Natural killer cell (primary cell): ENCODE measurements around the gene SLC6A6. TPM values are rescaled to one million over a fixed set of nuclear protein-coding genes. Genes with fewer than 3 reads are reported as not detected.
A peak's percentile ranks its signal among the peaks of the same experiment; 100 is the strongest.

Source experiments
- ATAC-seq, 3 donors: fragments of 150-1000 bp in 2 of 3; fragments of 200-7000 bp in 1 of 3; cut with Tn5 transposase; 1 replicate in 1 of 3; 2 replicates in 2 of 3; pipeline ENCODE4 v1.10.0; 2021; ENCODE audit warnings: mild to moderate bottlenecking in 2 of 3, moderate library complexity in 2 of 3
- DNase-seq, 2 donors: peaks; one replicate each; pipeline versions ENCODE4 v3.0.0 to v3.0.0-alpha.2; 2013 to 2021; ENCODE audit warnings: mixed read lengths in 1 of 2
- H3K27ac ChIP-seq: one replicate; pipeline ENCODE4 v1.5.1; 2013; ENCODE audit warnings: mild to moderate bottlenecking, low read length
- H3K27me3 ChIP-seq: one replicate; pipeline ENCODE4 v1.6.1; 2013; ENCODE audit warnings: low read length; ENCODE audit not compliant: control insufficient read depth, insufficient read depth
- H3K36me3 ChIP-seq: one replicate; pipeline ENCODE4 v1.6.1; 2013; ENCODE audit warnings: low read length; ENCODE audit not compliant: control insufficient read depth, insufficient read depth
- H3K4me1 ChIP-seq: one replicate; pipeline ENCODE4 v1.6.1; 2013; ENCODE audit warnings: low read length; ENCODE audit not compliant: control insufficient read depth, insufficient read depth
- H3K4me3 ChIP-seq: one replicate; pipeline ENCODE4 v1.5.1; 2013; ENCODE audit warnings: low read length
- H3K9me3 ChIP-seq: one replicate; pipeline ENCODE4 v1.6.1; 2013; ENCODE audit warnings: low read length; ENCODE audit not compliant: control insufficient read depth, insufficient read depth
- H3K27ac Mint-ChIP-seq, 2 donors: one replicate each; pipeline ENCODE4 v1.8.0; 2022; ENCODE audit warnings: mild to moderate bottlenecking in 2 of 2, mixed read lengths in 2 of 2, moderate library complexity in 1 of 2
- H3K27me3 Mint-ChIP-seq, 2 donors: one replicate each; pipeline ENCODE4 v1.8.0; 2022; ENCODE audit warnings: low read depth in 2 of 2, mixed read lengths in 2 of 2
- H3K36me3 Mint-ChIP-seq: one replicate; pipeline ENCODE4 v1.8.0; 2022; ENCODE audit warnings: mixed read lengths
- H3K4me1 Mint-ChIP-seq, 2 donors: one replicate each; pipeline ENCODE4 v1.8.0; 2022; ENCODE audit warnings: mixed read lengths in 2 of 2
- H3K4me3 Mint-ChIP-seq: one replicate; pipeline ENCODE4 v1.8.0; 2022; ENCODE audit warnings: mild to moderate bottlenecking, moderate library complexity, mixed read lengths
- H3K9me3 Mint-ChIP-seq, 2 donors: one replicate each; pipeline ENCODE4 v1.8.0; 2022; ENCODE audit warnings: mixed read lengths in 2 of 2
- WGBS: methylation state at CpG from one replicate; pipeline ENCODE4 v1.1.7; 2013; ENCODE audit warnings: missing lambda C conversion rate; ENCODE audit not compliant: insufficient coverage; 5-methylcytosine and 5-hydroxymethylcytosine counted together
- intact Hi-C: fragments of 100-400 bp; cut with micrococcal nuclease; formaldehyde crosslinking; loops from one replicate; pipeline ENCODE4 v1.14.2; 2022
- total RNA-seq, 4 donors: library from RNA; stranded (reverse); fragments of 120-200 nt in 1 of 4; gene quantifications; one replicate each; pipeline versions ENCODE4 v1.2.3 to v1.2.4, GENCODE V29; 2013 to 2022
- TF ChIP-seq, protein P1 (sequence below): fragments of 200-600 bp; IDR thresholded peaks from one replicate; pipeline ENCODE4 v1.8.0; 2022; ENCODE audit warnings: antibody characterized with exemption

The SLC6A6 gene
- total RNA-seq, 3 donors from 2014 or later (not counting 1 experiment from before 2014, with no cell fraction given), result 43.7 to 55.4 (median 50.1) TPM

DNA sequence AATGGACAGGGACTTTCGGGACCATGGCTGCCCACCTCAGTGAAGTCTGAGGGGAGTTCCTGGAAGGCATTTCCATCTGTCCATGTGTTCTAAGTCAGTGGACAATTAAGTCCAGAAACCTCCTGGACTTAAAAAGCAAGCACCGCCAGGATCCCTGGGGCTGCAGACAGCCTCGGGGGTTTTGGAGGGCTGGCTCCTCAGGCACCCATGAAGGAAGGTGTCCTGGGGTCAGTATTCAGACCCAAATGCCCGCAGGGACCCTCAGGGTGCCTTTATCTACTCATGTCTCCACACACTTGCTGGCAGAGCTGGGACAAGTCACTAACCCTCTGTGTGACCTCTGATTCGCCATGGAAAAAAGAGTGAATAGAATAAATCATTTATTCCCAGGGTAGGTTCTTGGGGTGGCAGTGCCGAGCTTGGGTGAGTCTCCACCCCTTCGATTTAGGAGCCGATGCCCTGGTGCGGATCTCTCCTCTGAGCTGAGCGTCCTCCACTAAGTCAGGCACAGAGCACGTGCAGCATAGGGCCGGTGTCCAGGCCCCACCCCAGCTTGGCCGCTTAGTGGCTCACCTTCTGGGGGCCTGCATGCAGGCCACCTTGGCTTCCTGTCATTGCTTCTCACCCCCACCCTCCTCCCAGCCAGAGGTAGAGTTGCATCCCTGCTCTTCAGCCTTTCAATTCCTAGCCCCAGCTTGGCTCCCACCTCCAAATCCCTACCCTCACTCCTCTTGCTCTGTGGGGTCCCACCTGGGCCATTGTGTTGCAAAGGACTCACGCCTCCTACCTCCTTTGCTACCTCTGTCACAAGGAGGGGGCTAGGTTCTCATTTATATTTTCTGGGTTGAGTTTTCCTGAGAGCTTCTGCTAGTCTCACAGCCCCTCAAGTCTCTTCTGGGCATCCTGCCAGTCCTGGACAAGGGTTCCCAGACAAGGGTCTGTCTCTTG lies 19.9 kb downstream of the SLC6A6 start:
- ATAC-seq, result no peak
- intact Hi-C loops, result no loop called here
- Mint-ChIP-seq H3K36me3 (no peaks in the 10 kb centered on the region), H3K27me3 (no peaks in the 10 kb centered on the region), H3K9me3 (no peaks in the 10 kb centered on the region), H3K4me3 (peak overlapping the region; percentile 47), H3K4me1 (peaks cover 44 to 66% of the 10 kb centered on the region in 2 donors), H3K27ac (peak overlapping the region in 1 of 2 donors; percentile 83)
- WGBS, result 94% methylated on average over 14 of the region's 14 CpGs
- Histone ChIP-seq H3K36me3 (peaks cover 10% of the 10 kb centered on the region), H3K4me1 (peaks cover 62% of the 10 kb centered on the region), H3K9me3 (no peaks in the 10 kb centered on the region), H3K27me3 (no peaks in the 10 kb centered on the region), H3K4me3 (no peak overlapping the region), H3K27ac (no peak overlapping the region)
- no peak for DNase-seq
- TF ChIP-seq, protein P1, sequence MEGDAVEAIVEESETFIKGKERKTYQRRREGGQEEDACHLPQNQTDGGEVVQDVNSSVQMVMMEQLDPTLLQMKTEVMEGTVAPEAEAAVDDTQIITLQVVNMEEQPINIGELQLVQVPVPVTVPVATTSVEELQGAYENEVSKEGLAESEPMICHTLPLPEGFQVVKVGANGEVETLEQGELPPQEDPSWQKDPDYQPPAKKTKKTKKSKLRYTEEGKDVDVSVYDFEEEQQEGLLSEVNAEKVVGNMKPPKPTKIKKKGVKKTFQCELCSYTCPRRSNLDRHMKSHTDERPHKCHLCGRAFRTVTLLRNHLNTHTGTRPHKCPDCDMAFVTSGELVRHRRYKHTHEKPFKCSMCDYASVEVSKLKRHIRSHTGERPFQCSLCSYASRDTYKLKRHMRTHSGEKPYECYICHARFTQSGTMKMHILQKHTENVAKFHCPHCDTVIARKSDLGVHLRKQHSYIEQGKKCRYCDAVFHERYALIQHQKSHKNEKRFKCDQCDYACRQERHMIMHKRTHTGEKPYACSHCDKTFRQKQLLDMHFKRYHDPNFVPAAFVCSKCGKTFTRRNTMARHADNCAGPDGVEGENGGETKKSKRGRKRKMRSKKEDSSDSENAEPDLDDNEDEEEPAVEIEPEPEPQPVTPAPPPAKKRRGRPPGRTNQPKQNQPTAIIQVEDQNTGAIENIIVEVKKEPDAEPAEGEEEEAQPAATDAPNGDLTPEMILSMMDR, result no peak

DNA sequence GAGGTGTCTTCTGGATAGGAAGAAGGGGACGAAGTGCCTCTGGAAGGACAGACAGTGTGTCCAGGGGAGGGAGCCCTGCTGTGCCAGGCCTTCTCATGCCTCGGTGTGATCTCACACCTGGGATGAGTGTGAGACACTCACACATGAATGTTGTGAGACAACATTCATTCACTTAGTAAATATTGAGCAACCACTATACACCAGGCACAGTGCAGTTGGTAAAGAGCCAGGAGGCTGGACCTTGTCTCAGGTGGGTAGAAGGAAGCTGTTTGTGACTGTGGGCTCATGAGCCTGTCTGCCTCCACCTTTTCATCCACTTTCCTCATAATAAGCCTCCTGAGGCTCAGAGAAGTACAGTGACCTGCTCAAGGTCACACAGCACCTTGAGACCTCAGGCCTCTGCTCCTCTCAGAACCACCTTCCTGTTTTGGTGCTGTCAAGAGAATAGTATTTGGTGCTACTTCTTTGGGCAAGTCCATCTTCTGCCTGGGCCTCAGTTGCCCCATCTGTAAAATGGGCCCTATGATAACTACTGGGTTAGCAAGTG lies 20.9 kb downstream of the SLC6A6 start:
- no peak overlapping the region for H3K4me3 ChIP-seq
- no peak overlapping the region for H3K27ac ChIP-seq
- no peaks in the 10 kb centered on the region for H3K27me3 Mint-ChIP-seq
- DNase-seq, result no peak
- TF ChIP-seq, protein P1, result no peak
- peak; percentile 11 to 22 (median 21) for ATAC-seq
- H3K27ac Mint-ChIP-seq, result peak overlapping the region; percentile 74 to 83
- H3K36me3 ChIP-seq, result peaks cover 4% of the 10 kb centered on the region
- no peaks in the 10 kb centered on the region for H3K9me3 Mint-ChIP-seq
- peaks cover 72% of the 10 kb centered on the region for H3K4me1 ChIP-seq
- H3K27me3 ChIP-seq, result no peaks in the 10 kb centered on the region
- WGBS, result 75% methylated on average over 2 of the region's 2 CpGs
- H3K4me1 Mint-ChIP-seq, result peaks cover 52 to 74% of the 10 kb centered on the region in 2 donors
- intact Hi-C loops, result no loop called here
- H3K36me3 Mint-ChIP-seq, result no peaks in the 10 kb centered on the region
- no peaks in the 10 kb centered on the region for H3K9me3 ChIP-seq
- H3K4me3 Mint-ChIP-seq, result peak overlapping the region; percentile 84

DNA sequence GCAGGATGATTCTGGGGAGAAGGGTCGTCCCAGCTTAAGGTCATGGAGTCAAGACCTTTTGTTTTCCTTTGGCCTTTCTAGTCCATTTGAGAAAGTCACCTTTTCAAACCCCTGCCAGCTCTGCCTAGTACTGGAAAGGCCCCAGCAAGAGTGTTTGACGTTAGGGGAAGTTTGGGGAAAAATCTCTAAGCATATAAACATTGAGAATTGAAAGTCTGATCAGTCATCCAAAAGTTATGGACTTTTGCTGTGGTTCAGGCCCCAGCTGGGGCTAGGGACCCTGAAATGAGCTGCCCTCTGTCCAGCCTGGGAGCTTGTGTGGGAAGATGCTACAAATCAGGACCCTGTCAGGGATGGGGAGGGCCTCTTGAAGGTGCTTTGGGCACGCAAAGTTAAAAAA lies 21.6 kb downstream of the SLC6A6 start:
- 54% methylated on average over 3 of the region's 3 CpGs for WGBS
- Histone ChIP-seq H3K27me3 (no peaks in the 10 kb centered on the region), H3K4me3 (no peak overlapping the region), H3K36me3 (peaks cover 2% of the 10 kb centered on the region), H3K9me3 (no peaks in the 10 kb centered on the region), H3K4me1 (peaks cover 76% of the 10 kb centered on the region), H3K27ac (peak overlapping the region; percentile 1)
- H3K9me3 Mint-ChIP-seq, result no peaks in the 10 kb centered on the region
- no peak for DNase-seq
- intact Hi-C loops, result loop anchor here (1.0 to 2.0 kb wide), 2 partner anchors 8 to 21 kb away; partner anchors contain the start of gene SLC6A6
- peaks cover 58 to 74% of the 10 kb centered on the region in 2 donors for H3K4me1 Mint-ChIP-seq
- H3K4me3 Mint-ChIP-seq, result peak overlapping the region; percentile 84
- peak overlapping the region; percentile 74 to 83 for H3K27ac Mint-ChIP-seq
- no peaks in the 10 kb centered on the region for H3K27me3 Mint-ChIP-seq
- TF ChIP-seq, protein P1, result no peak
- no peaks in the 10 kb centered on the region for H3K36me3 Mint-ChIP-seq
- no peak for ATAC-seq
